Measurements from ENCODE around the gene CDC42BPA.

DNA sequence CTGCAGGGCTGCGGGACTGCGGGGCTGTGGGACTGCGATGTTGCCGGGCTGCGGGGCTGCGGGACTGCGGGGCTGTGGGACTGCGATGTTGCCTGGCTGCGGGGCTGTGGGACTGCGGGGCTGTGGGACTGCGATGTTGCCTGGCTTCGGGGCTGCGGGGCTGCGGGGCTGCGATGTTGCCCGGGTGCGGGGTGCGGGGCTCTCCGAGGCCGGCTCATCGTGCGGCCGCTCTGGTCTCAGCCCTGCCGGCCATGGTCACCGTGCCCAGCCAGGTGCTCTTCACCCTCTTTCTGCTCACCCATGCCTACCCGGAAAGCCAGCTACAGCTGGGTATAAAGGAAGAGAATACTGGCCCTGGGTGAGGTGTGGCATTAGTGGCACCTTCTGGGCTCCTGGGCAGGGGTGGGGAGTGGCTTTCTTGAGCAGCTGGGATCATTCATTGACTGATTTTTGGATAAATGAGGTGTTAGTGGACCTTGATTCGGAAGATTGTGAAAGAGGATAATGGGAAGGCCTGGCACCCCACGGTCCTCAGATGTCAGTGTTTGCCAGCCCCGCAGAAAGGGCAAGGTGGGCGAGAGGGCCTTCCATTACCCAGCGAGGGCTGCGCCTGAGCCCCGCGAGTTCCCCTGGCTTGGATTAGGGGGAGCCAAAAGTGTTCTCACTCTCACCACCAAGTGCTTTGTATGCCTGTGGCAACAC lies 341.9 kb downstream of the CDC42BPA start:
- TF ChIP-seq, protein P1, sequence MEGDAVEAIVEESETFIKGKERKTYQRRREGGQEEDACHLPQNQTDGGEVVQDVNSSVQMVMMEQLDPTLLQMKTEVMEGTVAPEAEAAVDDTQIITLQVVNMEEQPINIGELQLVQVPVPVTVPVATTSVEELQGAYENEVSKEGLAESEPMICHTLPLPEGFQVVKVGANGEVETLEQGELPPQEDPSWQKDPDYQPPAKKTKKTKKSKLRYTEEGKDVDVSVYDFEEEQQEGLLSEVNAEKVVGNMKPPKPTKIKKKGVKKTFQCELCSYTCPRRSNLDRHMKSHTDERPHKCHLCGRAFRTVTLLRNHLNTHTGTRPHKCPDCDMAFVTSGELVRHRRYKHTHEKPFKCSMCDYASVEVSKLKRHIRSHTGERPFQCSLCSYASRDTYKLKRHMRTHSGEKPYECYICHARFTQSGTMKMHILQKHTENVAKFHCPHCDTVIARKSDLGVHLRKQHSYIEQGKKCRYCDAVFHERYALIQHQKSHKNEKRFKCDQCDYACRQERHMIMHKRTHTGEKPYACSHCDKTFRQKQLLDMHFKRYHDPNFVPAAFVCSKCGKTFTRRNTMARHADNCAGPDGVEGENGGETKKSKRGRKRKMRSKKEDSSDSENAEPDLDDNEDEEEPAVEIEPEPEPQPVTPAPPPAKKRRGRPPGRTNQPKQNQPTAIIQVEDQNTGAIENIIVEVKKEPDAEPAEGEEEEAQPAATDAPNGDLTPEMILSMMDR (IDR thresholded peaks at IDR 0.05): no peak
- no peak for TF ChIP-seq POLR2A (IDR thresholded peaks at IDR 0.05)
